GM12878 (cell line): Measurements from ENCODE around the gene FBXO17. TPM values are rescaled to one million over a fixed set of nuclear protein-coding genes. Genes with fewer than 3 reads are reported as not detected.

ENCODE experiments used
- ATAC-seq: fragments of 200-7000 bp; cut with Tn5 transposase; 3 replicates; pipeline ENCODE4 v1.9.1; 2020; ENCODE audit warnings: mild to moderate bottlenecking, moderate library complexity
- BruUV-seq: library from RNA; stranded (reverse); fragments of 400-500 nt; replicated peaks from 2 replicates; lab custom pipeline; 2021; lab: Mats Ljungman, UMichigan
- CTCF ChIA-PET: fragments of 300-600 bp; sonication (Branson Sonifier 250); formaldehyde crosslinking; extraction: SDS; loops from one replicate; lab custom pipeline; 2021; ENCODE audit warnings: inconsistent platforms; lab: Yijun Ruan, JAX
- POLR2A ChIA-PET: fragments of 350-600 bp; formaldehyde crosslinking; extraction: SDS; loops from one replicate; lab custom pipeline; 2021; ENCODE audit warnings: inconsistent platforms; lab: Charles Lee
- RAD21 ChIA-PET: fragments of 300-600 bp; sonication (Branson Sonifier 250); formaldehyde crosslinking; loops from one replicate; lab custom pipeline; 2023; ENCODE audit warnings: antibody characterized with exemption; ENCODE audit not compliant: unreplicated experiment; lab: Charles Lee
- SMC1A ChIA-PET: fragments of 300-600 bp; sonication (Branson Sonifier 250); formaldehyde crosslinking; loops from one replicate; lab custom pipeline; 2023; ENCODE audit not compliant: unreplicated experiment, uncharacterized antibody; lab: Charles Lee
- DNase-seq: peaks from one replicate; pipeline ENCODE4 v3.0.0-alpha.2; 2011; ENCODE audit warnings: low read depth, low spot score
- FAIRE-seq: peaks from 3 replicates; lab custom pipeline; 2011; peaks lifted over from hg19 to GRCh38; lab: Jason Lieb, UNC
- H2AFZ ChIP-seq: 2 replicates; pipeline ENCODE4 v1.6.0; 2011; ENCODE audit warnings: low read depth, low read length, control low read depth; ENCODE audit not compliant: control insufficient read depth
- H3K27ac ChIP-seq: 2 replicates; pipeline ENCODE4 v1.5.1; 2011; ENCODE audit warnings: control low read depth; ENCODE audit not compliant: control insufficient read depth, insufficient read depth
- H3K27me3 ChIP-seq, 2 experiments: replicated peaks in 1 of 2; 2 replicates each; pipeline versions ENCODE4 v1.6.0 to v1.6.1; 2011; ENCODE audit warnings: low read length in 1 of 2; ENCODE audit not compliant: control insufficient read depth in 2 of 2, insufficient read depth in 2 of 2
- H3K36me3 ChIP-seq, 2 experiments: 2 replicates each; pipeline ENCODE4 v1.5.1; 2011; ENCODE audit warnings: low read length in 1 of 2; ENCODE audit not compliant: control insufficient read depth in 2 of 2, insufficient read depth in 2 of 2
- H3K4me1 ChIP-seq: 2 replicates; pipeline ENCODE4 v1.6.1; 2011; ENCODE audit warnings: mild to moderate bottlenecking, low read length, moderate library complexity, mixed read lengths; ENCODE audit not compliant: control insufficient read depth, insufficient read depth
- H3K4me2 ChIP-seq: 2 replicates; pipeline ENCODE4 v1.6.0; 2011; ENCODE audit warnings: control low read depth; ENCODE audit not compliant: control insufficient read depth, insufficient read depth
- H3K4me3 ChIP-seq: fragments of 200-600 bp; sonication (generic); 2 replicates; pipeline ENCODE4 v1.5.1; 2016
- H3K79me2 ChIP-seq: 2 replicates; pipeline ENCODE4 v1.6.0; 2011; ENCODE audit warnings: low read length; ENCODE audit not compliant: control insufficient read depth, insufficient read depth
- H3K9ac ChIP-seq: 2 replicates; pipeline ENCODE4 v1.8.0; 2011; ENCODE audit warnings: low read length, control low read depth, mixed read lengths; ENCODE audit not compliant: control insufficient read depth, insufficient read depth
- H3K9me3 ChIP-seq: replicated peaks from 3 replicates; pipeline ENCODE4 v1.5.1; 2011; ENCODE audit warnings: mild to moderate bottlenecking, low read length; ENCODE audit not compliant: control insufficient read depth, insufficient read depth
- H4K20me1 ChIP-seq: 2 replicates; pipeline ENCODE4 v1.6.0; 2011; ENCODE audit not compliant: control insufficient read depth, insufficient read depth
- BHLHE40 ChIP-seq, 2 experiments: fragments of 450-650 bp in 1 of 2; IDR thresholded peaks; 2 replicates each; pipeline ENCODE4 v1.6.1; 2011 to 2017; ENCODE audit warnings: low read depth in 2 of 2, borderline replicate concordance in 1 of 2, improper control_type of control experiment in 1 of 2, low read length in 1 of 2, mild to moderate bottlenecking in 1 of 2
- FOS ChIP-seq: IDR thresholded peaks from 3 replicates; pipeline ENCODE4 v1.6.1; 2011; ENCODE audit warnings: borderline replicate concordance; ENCODE audit not compliant: insufficient read length; ENCODE audit errors: extremely low read depth
- JUNB ChIP-seq: IDR thresholded peaks from 2 replicates; pipeline ENCODE4 v1.6.1; 2016; ENCODE audit warnings: antibody characterized with exemption, mild to moderate bottlenecking
- MYB ChIP-seq: fragments of 150-350 bp; IDR thresholded peaks from 2 replicates; pipeline ENCODE4 v1.6.1; 2014; ENCODE audit warnings: mild to moderate bottlenecking, low read depth, low read length, borderline replicate concordance
- NRF1 ChIP-seq: conservative IDR thresholded peaks from 2 replicates; pipeline ENCODE4 v1.6.1; 2011; ENCODE audit warnings: mild to moderate bottlenecking, low read depth, low read length, improper control_type of control experiment
- PAX5 ChIP-seq: IDR thresholded peaks from 2 replicates; pipeline ENCODE4 v1.6.1; 2011; ENCODE audit warnings: low read depth, low read length, borderline replicate concordance
- SIX5 ChIP-seq: IDR thresholded peaks from 2 replicates; pipeline ENCODE4 v1.6.1; 2011; ENCODE audit warnings: mild to moderate bottlenecking, low read depth, low read length, moderate library complexity; ENCODE audit not compliant: severe bottlenecking
- SMAD5 ChIP-seq: IDR thresholded peaks from 2 replicates; pipeline ENCODE4 v1.6.1; 2016; ENCODE audit warnings: antibody characterized with exemption, low read depth
- SMARCA5 ChIP-seq: fragments of 450-650 bp; IDR thresholded peaks from 2 replicates; pipeline ENCODE4 v1.6.1; 2017; ENCODE audit warnings: mild to moderate bottlenecking
- STAT1 ChIP-seq: fragments of 450-650 bp; conservative IDR thresholded peaks from 2 replicates; pipeline ENCODE4 v1.6.1; 2014; ENCODE audit warnings: antibody characterized with exemption, mild to moderate bottlenecking
- WRNIP1 ChIP-seq: IDR thresholded peaks from 2 replicates; pipeline ENCODE4 v1.6.1; 2011; ENCODE audit warnings: low read depth, low read length, improper control_type of control experiment, borderline replicate concordance
- ZNF24 ChIP-seq: fragments of 450-650 bp; IDR thresholded peaks from 2 replicates; pipeline ENCODE4 v1.6.1; 2017; ENCODE audit warnings: antibody characterized with exemption, mild to moderate bottlenecking
- ZZZ3 ChIP-seq: IDR thresholded peaks from 2 replicates; pipeline ENCODE4 v1.6.1; 2011; ENCODE audit warnings: low read depth; ENCODE audit not compliant: control insufficient read depth, insufficient read length
- WGBS: methylation state at CpG from one replicate; pipeline ENCODE4 v1.1.6; 2016; ENCODE audit warnings: low lambda C conversion rate; ENCODE audit not compliant: insufficient replicate concordance, insufficient coverage; ENCODE audit errors: missing lambda C conversion rate; 5-methylcytosine and 5-hydroxymethylcytosine counted together
- in situ Hi-C: fragments of 300-500 bp; cut with MboI; formaldehyde crosslinking; loops from 9 replicates; pipeline ENCODE4 v1.14.3; 2018; ENCODE audit warnings: mixed read lengths
- intact Hi-C: fragments of 100-400 bp; cut with micrococcal nuclease; formaldehyde crosslinking; loops from one replicate; pipeline ENCODE4 v1.14.2; 2022; ENCODE audit not compliant: unreplicated experiment
- polyA plus RNA-seq, 11 experiments: library from polyadenylated mRNA; depleted of rRNA in 4 of 11; unstranded in 6 of 11; stranded (reverse) in 5 of 11; fragments of >200 nt; fragmentation: Nextera tagmentation in 4 of 11; fragmentation: Illumina TruSeq in 1 of 11; extraction: Ambion mirVana in 4 of 11; extraction: Trizol in 1 of 11; gene quantifications; 1 replicate in 1 of 11; 2 replicates in 10 of 11; pipeline versions ENCODE4 v1.2.1 to v1.2.3, GENCODE V29; 2011 to 2016; ENCODE audit warnings: inconsistent platforms in 2 of 11, missing spikeins in 2 of 11, low read depth in 1 of 11
- total RNA-seq, 4 experiments: library from RNA; depleted of rRNA in 3 of 4; stranded (reverse); fragments of >200 nt in 3 of 4; fragmentation: Illumina TruSeq in 1 of 4; extraction: Trizol in 1 of 4; gene quantifications; 2 replicates each; pipeline versions ENCODE4 v1.2.1 to v1.2.3, GENCODE V29; 2013 to 2021
- TF ChIP-seq, protein P1 (sequence below), 3 experiments: IDR thresholded peaks in 2 of 3; conservative IDR thresholded peaks in 1 of 3; 2 replicates each; pipeline ENCODE4 v1.5.1; 2011; ENCODE audit warnings: low read depth in 3 of 3, low read length in 3 of 3, mild to moderate bottlenecking in 3 of 3, control low read depth in 2 of 3, moderate library complexity in 2 of 3, inconsistent platforms in 1 of 3, mixed read lengths in 1 of 3; ENCODE audit not compliant: control insufficient read depth in 2 of 3, insufficient read depth in 1 of 3; ENCODE audit errors: extremely low read depth in 1 of 3
- TF ChIP-seq, protein P2 (sequence below): fragments of 450-650 bp; IDR thresholded peaks from 2 replicates; pipeline ENCODE4 v1.6.1; 2017; ENCODE audit warnings: mild to moderate bottlenecking
- TF ChIP-seq, protein P3 (sequence below): fragments of 450-650 bp; IDR thresholded peaks from 2 replicates; pipeline ENCODE4 v1.6.1; 2016; ENCODE audit warnings: mild to moderate bottlenecking

Gene FBXO17
- total and polyA plus RNA-seq, 10 of the 15 experiments (the other 5 are each of a cell fraction or from before 2014, with no cell fraction given), result 2.2 to 11.1 (median 5.3) TPM

DNA sequence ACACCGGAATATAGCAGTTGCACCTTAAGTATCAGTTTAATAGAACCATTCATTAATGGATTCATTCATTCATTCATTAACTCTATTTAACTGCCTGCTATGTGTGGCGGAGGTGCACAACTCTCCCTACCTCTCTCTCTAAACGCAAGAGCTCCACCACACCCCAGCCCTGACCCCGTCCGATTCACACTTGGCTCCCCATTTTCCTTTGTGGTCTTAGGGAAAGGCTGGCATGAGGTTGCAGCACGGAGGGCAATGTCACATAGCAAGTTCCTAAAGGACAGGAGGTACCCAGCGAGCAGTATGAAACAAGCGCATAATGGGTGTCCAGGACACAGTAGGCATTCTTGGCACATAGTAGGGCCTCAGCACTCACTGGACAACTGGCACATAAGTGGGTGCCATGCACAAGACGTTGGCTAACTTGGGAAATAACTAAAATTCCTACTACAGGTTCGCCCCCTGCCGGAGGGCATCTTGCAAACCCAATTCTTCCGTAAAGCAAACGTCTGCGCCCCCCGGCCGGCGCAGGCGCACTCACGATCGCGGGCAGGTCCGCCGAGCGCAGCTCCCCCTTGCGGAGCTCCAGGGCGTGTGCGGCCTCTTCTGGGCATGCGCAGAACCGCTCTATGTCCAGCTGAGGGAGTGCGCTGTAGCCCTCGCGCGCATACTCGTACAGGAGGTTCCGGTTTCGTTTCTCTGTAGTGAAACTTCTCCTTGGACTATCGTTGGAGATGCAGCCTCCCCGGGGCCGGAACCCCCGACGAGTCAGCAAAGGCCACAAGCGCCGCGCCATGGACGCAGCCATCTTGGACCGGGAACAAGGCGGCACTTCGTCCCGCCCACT, 45.4 kb downstream of the FBXO17 start, which contains the start of gene SARS2:
SARS2 (minus strand) TSS at position 835 of the 847 bp plus-strand sequence; CDS start at position 808, 27 bp downstream.
- 2% methylated on average over 49 of the region's 49 CpGs for WGBS
- Histone ChIP-seq H3K4me3 (peak within 1 kb of the TSS; percentile 98), H4K20me1 (no peaks in the 10 kb centered on the region), H3K36me3 (peaks cover 0 to 7% of the 10 kb centered on the region in 2 experiments; a peak in 3 of 4 replicates), H3K79me2 (peaks cover 31% of the 10 kb centered on the region), H2AFZ (peak within 1 kb of the TSS; percentile 99), H3K27me3 (no peaks in the 10 kb centered on the region), H3K4me1 (peaks cover 6% of the 10 kb centered on the region), H3K4me2 (peak within 1 kb of the TSS; percentile 81), H3K9me3 (peaks cover 4% of the 10 kb centered on the region; the same call in 1 of the 3 replicates), H3K27ac (peak within 1 kb of the TSS; percentile 97), H3K9ac (peak within 1 kb of the TSS; percentile 91)
- POLR2A ChIA-PET, result interaction anchor here (0.7 to 2.5 kb wide), 11 partner anchors 30 to 386 kb away, joined by 3 to 9 read pairs (median 5); partner anchors contain the start of genes ECH1, MAP4K1, NFKBIB and SIRT2
- CTCF ChIA-PET, result interaction anchor here (0.6 to 4.2 kb wide), 70 partner anchors 9 to 1221 kb away, joined by 3 to 50 read pairs (median 5); partner anchors contain the start of genes ACTN4, CCER2, ECH1 and EIF3K
- in situ Hi-C loops (loop anchor here (5.0 kb wide), 1 partner anchor 198 kb away; no protein-coding TSS in a partner anchor), intact Hi-C loops (loop anchor here (1.0 to 5.0 kb wide), 5 partner anchors 63 to 528 kb away; partner anchors contain the start of gene FAM98C)
- DNase-seq, result peak; percentile 79
- peak; percentile 72 for ATAC-seq
- SMC1A ChIA-PET, result interaction anchor here (0.6 to 2.8 kb wide), 23 partner anchors 10 to 527 kb away, joined by 3 to 18 read pairs (median 4); partner anchors contain the start of genes ACTN4, FAM98C, MAP4K1 and NFKBIB
- RAD21 ChIA-PET, result interaction anchor here (0.8 to 3.3 kb wide), 21 partner anchors 30 to 556 kb away, joined by 3 to 45 read pairs (median 5); partner anchors contain the start of genes ACTN4, ECH1, EIF3K and FAM98C
- BruUV-seq, result no TSS peak
- no peak for FAIRE-seq
- TF ChIP-seq WRNIP1 (peak; percentile 100), ZZZ3 (no peak), NRF1 (peak; percentile 84), FOS (no peak), BHLHE40 (IDR thresholded peaks at IDR 0.05; ENCODE audit: borderline replicate concordance in 1 of 2, low read depth in 2 of 2, low read length in 1 of 2) (peak; percentile 20 to 48; a peak in 1 of 4 replicates), SIX5 (peak; percentile 36), JUNB (no peak), MYB (no peak), STAT1 (0 out of 2 replicates have a peak, but pooled peaks have one; percentile 14), PAX5 (no peak), ZNF24 (peak; percentile 91), SMARCA5 (peak; percentile 95), SMAD5 (no peak)
- TF ChIP-seq, protein P1, sequence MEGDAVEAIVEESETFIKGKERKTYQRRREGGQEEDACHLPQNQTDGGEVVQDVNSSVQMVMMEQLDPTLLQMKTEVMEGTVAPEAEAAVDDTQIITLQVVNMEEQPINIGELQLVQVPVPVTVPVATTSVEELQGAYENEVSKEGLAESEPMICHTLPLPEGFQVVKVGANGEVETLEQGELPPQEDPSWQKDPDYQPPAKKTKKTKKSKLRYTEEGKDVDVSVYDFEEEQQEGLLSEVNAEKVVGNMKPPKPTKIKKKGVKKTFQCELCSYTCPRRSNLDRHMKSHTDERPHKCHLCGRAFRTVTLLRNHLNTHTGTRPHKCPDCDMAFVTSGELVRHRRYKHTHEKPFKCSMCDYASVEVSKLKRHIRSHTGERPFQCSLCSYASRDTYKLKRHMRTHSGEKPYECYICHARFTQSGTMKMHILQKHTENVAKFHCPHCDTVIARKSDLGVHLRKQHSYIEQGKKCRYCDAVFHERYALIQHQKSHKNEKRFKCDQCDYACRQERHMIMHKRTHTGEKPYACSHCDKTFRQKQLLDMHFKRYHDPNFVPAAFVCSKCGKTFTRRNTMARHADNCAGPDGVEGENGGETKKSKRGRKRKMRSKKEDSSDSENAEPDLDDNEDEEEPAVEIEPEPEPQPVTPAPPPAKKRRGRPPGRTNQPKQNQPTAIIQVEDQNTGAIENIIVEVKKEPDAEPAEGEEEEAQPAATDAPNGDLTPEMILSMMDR (IDR thresholded peaks at IDR 0.05 in 2 of 3, conservative IDR thresholded peaks at IDR 0.05 in 1 of 3; ENCODE audit: control insufficient read depth in 2 of 3, extremely low read depth in 1 of 3, insufficient read depth in 1 of 3, low read depth in 3 of 3, low read length in 3 of 3), result peak; percentile 98 to 100 (median 99); a peak in 5 of 6 replicates
- TF ChIP-seq, protein P2, sequence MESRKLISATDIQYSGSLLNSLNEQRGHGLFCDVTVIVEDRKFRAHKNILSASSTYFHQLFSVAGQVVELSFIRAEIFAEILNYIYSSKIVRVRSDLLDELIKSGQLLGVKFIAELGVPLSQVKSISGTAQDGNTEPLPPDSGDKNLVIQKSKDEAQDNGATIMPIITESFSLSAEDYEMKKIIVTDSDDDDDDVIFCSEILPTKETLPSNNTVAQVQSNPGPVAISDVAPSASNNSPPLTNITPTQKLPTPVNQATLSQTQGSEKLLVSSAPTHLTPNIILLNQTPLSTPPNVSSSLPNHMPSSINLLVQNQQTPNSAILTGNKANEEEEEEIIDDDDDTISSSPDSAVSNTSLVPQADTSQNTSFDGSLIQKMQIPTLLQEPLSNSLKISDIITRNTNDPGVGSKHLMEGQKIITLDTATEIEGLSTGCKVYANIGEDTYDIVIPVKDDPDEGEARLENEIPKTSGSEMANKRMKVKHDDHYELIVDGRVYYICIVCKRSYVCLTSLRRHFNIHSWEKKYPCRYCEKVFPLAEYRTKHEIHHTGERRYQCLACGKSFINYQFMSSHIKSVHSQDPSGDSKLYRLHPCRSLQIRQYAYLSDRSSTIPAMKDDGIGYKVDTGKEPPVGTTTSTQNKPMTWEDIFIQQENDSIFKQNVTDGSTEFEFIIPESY, result no peak
- TF ChIP-seq, protein P3, sequence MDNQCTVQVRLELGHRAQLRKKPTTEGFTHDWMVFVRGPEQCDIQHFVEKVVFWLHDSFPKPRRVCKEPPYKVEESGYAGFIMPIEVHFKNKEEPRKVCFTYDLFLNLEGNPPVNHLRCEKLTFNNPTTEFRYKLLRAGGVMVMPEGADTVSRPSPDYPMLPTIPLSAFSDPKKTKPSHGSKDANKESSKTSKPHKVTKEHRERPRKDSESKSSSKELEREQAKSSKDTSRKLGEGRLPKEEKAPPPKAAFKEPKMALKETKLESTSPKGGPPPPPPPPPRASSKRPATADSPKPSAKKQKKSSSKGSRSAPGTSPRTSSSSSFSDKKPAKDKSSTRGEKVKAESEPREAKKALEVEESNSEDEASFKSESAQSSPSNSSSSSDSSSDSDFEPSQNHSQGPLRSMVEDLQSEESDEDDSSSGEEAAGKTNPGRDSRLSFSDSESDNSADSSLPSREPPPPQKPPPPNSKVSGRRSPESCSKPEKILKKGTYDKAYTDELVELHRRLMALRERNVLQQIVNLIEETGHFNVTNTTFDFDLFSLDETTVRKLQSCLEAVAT, result 0 out of 2 replicates have a peak, but pooled peaks have one; percentile 11
